HG03439 (cell line): Measurements from ENCODE around the gene CIBAR2.

Source experiments
- ATAC-seq: cut with Tn5 transposase; IDR thresholded peaks from one replicate; pipeline ENCODE4 v1.9.1; 2021; ENCODE audit warnings: mild to moderate bottlenecking, moderate library complexity; ENCODE audit not compliant: unreplicated experiment

The CIBAR2 gene

DNA sequence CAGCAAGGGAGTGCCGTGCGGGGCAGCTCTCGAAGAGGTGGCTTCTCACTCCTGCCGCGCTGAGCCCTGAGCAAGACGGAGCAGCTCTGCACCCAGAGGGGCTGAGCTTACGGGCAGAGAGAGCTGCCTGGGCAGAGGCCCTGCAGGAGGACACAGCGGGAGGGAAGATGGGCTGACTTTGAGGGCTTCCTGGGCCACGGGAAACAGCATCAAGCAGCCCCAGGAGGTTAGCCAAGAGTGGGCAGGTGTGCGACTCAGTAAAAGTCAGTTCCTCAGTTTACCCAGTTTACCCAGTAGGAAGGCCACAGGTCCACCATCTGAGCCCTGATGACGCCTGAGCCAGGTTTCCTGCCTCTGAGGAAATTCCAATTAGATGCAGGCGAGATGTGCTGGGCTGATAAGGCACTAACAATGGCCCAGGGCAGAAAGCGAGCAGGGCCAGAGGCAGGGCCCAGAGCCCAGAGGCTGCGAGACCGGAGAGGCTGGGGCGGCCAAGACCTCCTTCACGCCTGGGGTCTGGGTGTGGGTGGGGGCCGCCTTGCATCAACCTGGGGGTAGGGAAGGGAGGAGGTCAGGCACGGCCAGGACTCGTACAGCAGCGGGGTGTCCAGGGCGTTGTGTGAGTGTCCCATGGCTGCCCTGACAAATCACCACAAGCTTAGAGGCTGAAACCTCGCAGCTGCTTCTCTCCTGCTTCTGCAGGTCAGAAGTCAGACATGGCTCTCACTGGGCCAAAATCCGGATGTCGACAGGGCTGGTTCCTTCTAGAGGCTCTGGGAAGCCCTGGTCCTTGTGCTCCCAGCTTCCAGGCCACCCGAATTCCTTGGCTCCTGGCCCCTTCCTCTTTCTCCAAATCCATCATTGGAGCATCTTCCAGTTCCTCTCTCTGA, 32.0 kb upstream of the CIBAR2 start:
- no peak for ATAC-seq

DNA sequence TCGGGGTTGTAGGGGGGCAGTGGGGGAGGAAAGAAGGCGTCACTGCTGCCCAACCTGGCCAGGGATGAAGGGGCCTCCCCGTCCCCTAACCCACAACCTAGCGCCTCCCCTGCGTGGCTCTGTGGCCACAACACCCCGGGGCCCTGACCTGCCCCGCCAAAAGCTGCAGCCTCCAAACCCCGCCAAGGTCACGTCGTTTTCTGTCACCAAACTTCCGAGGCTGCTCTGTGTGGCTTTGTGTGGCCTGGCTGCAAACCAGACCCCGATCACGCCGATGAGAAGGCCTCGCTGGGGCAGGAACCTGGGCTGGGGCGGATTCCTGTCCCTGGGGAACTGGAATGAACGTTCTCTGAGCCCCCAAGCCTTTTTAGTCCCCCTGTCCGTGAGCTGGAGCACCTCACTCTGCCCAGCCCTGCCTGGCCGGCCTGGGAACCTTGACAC, 30.5 kb upstream of the CIBAR2 start:
- ATAC-seq, result no peak

DNA sequence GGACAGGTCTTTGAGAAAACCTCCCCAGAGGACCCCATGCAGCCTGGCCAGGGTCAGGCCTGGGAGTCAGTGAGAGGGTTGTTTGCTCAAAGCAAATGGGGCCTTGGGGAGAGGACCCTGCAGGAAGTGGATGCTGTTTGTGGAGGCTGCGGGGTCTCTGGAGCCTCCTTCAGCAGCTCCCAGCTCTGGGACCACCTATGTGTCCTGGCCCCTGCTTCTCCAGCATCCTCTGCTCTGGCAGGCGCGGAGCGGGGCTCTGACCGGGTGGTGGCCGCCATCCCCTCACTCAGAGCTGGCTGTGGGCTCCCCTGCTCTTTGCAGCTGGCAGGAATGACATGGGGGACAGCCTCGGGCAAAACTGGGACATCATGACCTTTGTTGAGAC, 29.8 kb upstream of the CIBAR2 start:
- no peak for ATAC-seq

DNA sequence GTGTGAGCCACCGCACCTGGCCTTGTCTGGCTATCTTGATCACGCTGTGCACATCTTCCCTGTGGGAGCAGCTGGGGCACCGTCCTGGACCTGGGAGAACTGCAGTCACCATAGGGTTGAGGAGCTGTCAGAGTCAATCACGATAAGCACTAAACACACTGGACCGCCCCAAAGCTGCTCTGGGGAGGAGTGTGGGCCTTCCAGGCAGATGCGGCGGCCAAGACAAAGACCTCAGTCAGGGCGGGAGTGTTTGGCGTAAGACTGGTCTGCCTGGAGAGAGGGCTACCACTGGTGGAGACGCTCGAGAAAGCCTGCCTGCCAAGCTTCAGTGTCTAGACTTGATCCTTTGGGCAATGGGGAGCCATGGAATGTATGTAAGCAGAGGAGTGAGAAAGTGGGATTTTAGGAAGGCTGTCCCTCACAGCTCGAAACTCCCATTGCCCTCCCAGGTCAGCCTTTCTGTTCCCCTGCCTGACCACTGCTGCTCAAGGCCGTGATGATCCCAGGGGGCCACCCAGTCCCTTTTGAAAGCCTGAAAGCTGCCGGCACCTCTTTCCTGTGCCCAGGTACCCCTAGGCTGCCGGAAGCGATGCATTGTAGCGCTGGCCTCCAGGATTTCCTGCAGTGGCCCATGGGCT, 29.3 kb upstream of the CIBAR2 start:
- no peak for ATAC-seq

DNA sequence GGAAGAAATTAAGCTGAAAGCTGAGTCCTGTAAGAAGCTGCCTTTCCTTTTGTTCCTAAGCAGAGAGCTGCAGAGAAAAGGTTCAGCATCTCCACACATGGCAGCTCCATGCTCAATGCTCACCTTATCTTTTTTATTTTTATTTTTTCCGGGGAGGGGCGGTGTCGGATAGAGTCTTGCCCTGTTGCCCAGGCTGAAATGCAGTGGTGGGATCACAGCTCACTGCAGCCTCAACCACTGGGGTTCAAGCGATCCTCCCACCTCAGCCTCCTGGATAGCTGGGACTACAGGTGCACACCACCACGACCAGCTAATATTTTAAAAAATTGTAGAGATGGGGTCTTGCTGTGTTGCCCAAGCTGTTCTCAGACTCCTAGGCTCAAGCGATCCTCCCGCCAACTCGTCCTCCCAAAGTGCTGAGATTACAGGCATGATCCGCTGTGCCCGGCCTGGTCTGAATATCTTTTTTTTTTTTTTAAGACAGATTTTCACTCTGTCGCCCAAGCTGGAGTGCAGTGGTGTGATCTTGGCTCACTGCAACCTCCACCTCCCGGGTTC, 28.3 kb upstream of the CIBAR2 start:
- no peak for ATAC-seq

DNA sequence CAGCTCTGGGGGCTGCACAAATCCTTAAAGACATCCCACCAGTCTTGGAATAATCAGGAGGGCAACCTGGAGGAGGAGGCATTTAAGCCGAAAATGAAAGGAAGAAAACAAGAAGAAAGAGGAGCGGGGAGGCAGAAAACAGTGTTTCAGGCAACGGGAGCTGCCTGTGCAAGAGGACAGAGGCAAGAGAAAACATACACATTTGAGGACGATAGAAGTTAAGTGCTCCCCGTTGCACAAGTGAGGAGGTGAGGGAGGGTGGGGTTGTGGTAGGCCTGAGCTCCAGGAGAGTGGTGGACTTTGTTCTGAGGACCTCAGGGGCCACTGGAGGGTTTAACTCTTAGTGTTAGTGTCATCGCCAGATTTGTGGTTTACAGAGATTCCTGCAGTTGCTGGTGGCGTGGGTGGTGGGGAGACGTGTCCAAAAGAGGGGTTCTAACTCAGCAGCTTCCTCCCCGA, 27.6 kb upstream of the CIBAR2 start:
- ATAC-seq, result no peak

DNA sequence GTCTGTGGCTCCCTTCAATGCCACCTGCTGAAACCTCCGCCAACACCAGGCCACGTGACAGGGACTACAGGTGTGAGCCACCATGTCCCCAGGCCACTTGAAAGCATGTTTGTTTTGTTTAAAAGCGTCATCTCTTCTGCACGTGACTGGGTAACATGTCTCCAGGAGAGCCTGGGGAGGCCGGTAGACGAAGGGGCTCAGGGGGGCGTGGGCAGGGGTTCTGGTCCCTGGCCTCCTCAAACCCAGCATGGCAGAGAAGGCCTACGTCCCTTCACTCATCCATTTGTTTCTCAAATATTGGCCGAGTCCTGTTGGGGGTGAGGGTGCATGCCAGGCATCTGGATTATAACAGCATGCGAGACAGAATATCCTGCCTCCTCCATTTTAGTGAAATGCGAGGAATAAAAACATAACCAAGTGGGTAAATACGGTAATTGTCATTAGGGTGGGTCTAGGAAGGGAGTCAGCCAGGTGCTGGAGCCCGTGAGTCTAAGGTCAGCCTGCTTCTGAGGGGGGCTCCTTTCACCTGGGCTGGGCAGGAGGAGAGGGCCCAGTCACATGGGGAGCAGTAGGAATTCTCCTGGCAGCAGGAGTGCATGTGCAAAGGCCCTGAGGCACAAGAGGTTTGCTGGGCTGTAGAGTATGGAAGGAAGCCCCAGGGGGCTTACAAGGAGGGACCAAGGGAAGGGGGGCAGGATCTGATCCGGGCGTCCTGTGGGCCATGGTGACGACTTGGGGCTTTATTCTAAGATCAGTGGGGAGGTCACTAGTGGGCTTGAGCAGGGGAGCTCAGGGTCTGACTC, 26.8 kb upstream of the CIBAR2 start:
- no peak for ATAC-seq

DNA sequence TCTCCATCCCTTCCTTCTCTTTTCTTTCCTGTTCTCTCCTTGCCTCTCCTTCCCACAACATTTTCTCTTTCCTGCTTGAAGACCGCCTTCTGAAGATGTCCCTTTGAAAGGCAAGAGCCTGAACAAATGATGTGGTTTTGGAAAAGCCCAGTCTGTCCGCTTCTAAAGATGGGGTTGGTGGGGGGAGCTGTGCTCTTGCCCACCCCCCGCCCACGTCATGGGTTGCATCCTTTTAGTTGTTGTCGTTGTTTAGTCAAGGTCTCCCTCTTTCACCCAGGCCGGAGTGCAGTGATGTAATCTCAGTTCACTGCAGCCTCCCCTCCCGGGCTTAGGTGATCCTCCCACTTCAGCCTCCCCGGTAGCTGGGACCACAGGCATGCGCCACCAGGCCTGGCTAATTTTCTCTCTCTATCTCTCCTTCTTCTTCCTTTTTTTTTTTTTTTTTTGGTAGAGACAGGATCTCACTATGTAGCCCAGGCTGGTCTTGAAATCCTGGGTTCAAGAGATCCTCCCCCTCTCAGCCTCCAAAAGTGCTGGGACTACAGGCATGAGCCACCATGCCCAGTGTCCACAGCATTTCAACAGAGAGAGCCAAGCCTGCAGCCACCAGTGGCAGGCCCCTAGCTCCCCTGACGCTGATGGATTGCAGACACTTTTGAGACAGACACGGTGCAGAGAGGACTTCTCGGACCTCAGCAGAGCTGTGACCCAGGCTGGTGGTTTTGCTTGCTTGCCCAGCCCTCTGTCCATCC, 26.0 kb upstream of the CIBAR2 start:
- no peak for ATAC-seq

DNA sequence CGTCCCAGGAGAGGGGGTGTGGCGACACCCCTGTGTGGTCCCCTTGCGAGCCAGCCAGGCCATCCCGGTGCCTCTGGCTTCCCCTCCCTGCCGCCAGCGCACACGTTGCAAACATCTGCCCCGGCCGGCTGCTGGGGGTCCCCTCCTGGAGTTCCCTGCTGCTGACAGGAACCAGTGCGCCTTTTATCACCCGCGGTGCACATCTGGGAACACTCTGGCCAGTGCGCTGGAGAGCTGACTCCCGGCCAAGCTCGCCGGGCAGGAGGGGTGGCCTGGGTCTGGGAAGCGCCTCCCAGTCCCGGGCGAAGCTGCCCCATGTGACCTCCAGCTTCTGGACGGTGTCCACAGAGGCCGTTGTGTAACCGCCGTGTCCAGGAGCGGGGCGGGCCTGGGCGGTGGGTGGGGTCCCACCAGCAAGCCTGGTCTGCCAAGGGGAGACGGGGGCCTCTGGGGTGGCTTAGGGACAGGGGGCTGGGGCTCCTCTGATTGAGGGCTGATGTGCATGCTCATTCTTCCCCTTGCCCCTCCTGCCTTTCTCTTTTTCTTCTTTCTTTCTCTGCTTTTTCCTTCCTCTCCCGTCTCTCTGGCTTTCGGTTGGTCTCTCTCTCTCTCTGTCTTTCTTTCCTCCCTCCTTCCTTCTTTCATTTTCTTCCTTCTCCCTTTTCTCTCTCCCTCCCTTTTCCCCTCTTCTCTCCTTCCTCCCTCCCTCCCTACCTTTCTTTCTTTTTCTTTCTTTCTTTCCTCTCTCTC, 25.2 kb upstream of the CIBAR2 start:
- ATAC-seq, result no peak

DNA sequence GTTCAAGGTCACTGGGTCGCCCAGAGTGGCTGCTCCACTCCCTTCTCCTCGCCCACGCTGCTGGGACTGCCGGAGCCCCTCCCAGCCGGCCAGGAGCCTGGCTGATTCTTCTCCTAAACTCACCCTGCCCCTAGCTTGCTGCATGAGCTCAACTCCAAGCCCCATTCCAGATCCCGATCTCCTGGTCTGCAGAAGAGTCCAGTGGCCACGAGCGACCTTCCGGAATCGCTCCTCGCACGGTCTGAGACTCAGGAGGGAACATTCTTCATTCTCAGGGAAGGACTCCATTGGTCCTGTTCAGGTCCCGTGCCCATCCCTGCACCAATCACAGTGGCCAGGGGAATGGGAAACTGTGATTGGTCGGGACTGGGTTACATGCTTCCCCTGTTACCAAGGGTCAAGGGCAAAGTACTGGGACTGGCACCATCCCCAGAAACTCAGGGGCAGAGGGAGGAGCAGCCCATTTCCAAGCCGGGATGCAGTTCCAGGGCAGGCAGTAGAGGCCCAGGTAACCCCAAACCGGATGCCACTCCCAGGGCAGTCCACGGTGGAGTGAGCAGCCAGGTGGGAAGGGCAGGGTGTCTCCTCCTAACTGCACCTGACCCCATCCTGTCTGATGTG, 24.5 kb upstream of the CIBAR2 start:
- ATAC-seq, result no peak

DNA sequence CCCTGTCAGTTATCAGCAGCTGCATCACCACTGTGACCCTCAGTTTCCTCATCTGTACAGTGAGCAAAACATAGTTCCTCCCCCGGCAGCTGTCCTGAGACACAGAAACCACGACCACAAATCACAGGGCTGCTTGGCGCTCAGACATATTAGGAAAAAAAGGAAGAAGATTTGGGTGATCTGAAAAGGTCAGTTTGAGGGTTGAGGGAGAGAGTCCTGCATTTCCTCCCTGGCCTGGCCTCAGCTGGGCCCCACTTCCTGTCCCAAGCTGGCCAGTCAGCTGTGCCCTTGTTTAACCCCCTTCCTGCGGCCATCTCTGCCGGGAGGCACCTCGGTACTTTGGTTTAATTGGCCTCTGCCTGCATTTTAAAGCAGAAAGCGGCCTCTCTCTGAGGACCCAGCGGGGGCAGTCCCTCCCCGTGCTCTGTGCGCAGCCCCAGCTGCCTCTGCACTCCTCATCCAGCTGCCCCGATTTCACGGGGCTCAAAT, 24.0 kb upstream of the CIBAR2 start:
- ATAC-seq, result no peak

DNA sequence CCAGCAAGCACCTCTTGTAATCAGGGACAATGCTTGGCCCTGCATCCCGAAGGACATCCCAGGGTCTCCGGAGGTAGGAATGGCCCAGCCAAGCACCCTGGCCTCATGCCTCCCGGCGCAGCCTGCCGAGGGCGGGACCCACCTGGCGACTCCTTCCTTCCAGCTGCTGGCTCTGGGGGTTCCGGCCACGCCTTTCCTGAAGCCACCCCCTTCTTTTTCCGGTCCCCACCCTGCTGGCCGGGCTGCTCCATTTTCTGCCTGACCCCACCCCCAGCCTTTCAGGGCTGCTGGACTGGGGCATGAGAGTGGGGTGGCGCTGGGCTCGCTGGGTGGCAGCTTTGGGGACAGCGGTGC, 22.5 kb upstream of the CIBAR2 start:
- ATAC-seq, result no peak

DNA sequence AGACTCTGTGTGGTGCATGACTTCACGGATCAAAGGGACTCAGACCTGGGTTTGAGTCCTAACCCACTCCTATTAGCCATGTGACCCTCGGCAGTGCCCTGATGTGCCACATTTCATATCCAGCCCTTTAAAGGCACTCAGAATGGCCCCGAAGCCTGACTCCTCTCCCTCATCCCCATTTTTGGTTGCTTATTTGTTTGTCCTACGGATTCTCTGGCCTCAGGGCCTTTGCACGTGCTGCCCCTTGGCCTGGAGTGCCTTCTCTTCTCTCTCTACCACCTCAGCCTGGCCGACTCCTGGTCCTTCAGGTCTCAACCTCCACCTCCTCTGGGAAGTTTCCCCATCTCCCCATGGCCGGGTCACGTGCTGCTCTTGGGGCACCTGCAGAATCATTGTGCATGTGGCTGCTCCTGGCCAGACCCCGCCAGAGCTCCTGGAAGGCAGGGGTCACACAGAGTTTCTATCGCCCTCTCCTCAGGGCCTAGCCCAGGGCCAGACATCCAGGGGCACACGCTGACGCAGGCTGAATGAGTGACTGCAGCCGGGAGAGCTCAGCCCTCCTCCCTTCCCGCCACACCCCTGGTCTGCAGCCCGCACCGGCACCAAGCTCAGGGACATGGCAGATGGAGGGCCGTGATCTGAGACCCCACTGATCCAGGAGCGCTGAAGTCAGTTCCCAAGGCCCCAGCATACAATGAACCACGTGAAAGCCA, 22.0 kb upstream of the CIBAR2 start:
- no peak for ATAC-seq

DNA sequence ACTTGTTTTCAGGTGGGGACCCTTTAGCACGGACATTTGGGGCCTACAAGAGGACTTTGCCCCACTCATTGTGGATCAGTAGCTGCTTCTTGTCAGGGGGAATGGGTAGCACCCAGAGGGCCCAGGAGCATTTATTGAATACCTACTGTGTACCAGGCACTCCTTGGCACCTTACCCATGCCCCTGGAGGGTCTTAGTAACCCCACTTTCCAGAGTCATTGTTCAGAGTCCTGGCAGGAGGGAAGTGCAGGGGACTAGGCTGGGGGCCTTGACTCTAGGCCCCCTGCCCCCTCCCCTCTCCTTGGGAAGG, 21.0 kb upstream of the CIBAR2 start:
- no peak for ATAC-seq

DNA sequence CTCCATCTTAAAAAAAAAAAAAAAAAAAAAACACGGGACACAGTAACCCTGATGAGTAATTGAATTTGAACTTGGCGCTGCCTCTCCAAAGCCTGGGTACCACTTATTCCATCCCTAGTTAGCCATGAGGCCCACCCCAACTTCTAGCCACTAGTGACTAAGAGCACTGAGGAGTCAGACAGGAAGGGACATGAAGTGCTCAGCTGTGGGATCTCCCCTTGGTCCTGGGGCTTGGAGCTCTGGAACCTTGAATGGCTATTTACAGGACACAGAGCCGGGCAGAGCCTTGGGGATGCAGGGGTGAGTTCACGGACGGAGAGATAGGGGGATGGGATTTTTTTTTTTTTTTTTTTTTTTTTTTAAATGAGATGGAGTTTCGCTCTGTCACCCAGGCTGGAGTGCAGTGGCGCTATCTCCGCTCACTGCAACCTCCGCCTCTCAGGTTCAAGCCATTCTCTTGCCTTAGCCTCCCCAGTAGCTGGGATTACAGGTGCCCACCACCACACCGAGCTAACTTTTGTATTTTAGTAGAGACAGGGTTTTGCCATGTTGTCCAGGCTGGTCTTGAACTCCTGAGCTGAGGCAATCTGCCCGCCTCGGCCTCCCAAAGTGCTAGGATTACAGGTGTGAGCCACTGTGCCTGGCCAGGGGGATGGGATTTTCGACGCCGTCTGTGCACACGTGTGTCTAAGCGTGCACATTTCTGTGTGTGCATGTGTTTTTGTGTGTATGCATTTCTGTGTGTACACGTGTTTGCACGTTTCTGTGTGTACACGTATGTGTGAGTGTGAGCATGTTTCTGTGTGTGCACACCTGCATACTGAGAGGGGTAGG, 20.4 kb upstream of the CIBAR2 start:
- ATAC-seq, result no peak

DNA sequence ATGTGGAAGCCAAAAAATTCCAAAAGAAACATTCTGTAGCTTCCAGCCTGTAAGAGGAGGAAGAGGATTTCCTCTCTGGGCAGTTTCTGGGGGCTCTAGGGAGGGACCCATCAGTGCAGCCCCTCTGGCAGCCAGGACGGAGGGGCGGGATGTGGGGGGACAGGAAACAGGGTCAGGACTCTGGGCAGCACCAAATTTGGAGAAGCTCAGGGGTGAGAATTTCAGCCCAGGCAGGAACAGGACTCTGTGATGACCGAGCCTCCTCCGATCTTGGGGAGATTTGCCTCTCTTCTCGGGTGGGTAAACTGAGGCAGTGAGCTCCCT, 18.4 kb upstream of the CIBAR2 start:
- ATAC-seq, result no peak

DNA sequence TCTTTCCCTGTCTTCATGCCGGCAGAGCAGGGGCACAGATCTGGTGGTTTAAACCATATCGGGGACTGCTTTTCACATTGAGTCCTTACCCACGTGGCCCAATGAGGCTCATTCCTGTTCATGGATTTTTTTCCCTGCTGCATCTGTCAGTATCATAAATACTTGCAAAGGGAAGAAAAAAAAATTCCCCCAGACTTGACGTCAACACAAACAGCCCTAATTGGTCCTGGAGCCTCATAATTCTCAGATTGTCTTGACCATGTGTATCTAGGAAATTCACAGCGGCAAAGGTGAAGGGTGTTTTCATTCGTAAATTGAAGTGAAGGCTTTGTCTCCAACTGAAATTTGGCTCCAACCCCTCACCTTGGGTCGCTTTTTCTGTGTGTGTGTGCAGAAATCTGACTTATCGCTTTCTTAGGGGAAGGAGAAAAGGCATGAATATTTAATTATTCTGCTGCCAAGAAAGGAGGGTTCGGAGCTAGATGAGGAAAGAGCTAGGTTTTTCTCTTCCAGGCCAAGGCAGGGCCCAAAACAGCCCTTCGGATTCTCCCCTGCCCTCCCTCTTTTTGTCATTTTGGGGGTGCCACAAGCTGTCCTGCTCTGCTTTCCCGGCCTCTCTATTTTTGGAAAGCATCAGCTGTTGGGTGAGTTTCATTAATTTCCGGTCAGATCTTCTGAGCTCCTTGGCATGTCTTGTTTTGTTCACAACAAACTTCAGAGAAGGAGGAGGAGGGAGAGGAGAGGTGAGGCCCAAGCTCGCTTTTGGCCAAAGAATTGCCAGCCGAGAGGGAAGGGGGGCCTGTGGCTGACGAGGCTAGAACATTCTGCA, 17.8 kb upstream of the CIBAR2 start:
- ATAC-seq, result no peak
